HCT116 (cell line): Measurements from ENCODE around the gene LIPT2. TPM values are rescaled to one million over a fixed set of nuclear protein-coding genes. Genes with fewer than 3 reads are reported as not detected.

Experiments
- ATAC-seq: fragments of 200-7000 bp; cut with Tn5 transposase; 2 replicates; pipeline ENCODE4 v1.9.1; 2020; ENCODE audit warnings: mild to moderate bottlenecking, moderate library complexity
- BruUV-seq: library from RNA; stranded (reverse); fragments of 400-500 nt; replicated peaks from 2 replicates; lab custom pipeline; 2021; lab: Mats Ljungman, UMichigan
- CTCF ChIA-PET: fragments of 300-600 bp; sonication (Branson Sonifier 250); formaldehyde crosslinking; loops from one replicate; lab custom pipeline; 2021; ENCODE audit warnings: antibody characterized with exemption; lab: Charles Lee
- POLR2A ChIA-PET: fragments of 300-600, 350-600 bp; sonication (Branson Sonifier 250); formaldehyde crosslinking; loops from one replicate; lab custom pipeline; 2021; ENCODE audit warnings: antibody characterized with exemption; lab: Charles Lee
- RAD21 ChIA-PET, 2 experiments: fragments of 300-600 bp; sonication (Branson Sonifier 250); formaldehyde crosslinking; loops; one replicate each; lab custom pipeline; 2023; ENCODE audit warnings: low total read pairs in 2 of 2; ENCODE audit not compliant: uncharacterized antibody in 2 of 2, unreplicated experiment in 2 of 2, low non-redundant PET in 1 of 2; lab: Charles Lee
- DNase-seq: peaks from one replicate; pipeline ENCODE4 v3.0.0-alpha.2; 2010; ENCODE audit warnings: low read depth, low spot score
- H2AFZ ChIP-seq: fragments of 200-600 bp; shearing (Covaris generic), sonication (generic); 2 replicates; pipeline ENCODE4 v1.6.1; 2017; ENCODE audit warnings: low read depth, mixed run types, mixed read lengths, antibody characterized with exemption, low read length; ENCODE audit not compliant: poor library complexity, severe bottlenecking
- H3K27ac ChIP-seq: 2 replicates; pipeline ENCODE4 v1.5.1; 2012; ENCODE audit warnings: low read depth, low read length
- H3K27me3 ChIP-seq: fragments of 200-600 bp; sonication (generic); 2 replicates; pipeline ENCODE4 v1.6.1; 2016; ENCODE audit warnings: mixed run types, low read length, mixed read lengths; ENCODE audit not compliant: insufficient read depth
- H3K36me3 ChIP-seq, 2 experiments: fragments of 200-500 bp in 1 of 2; fragments of 200-600 bp in 1 of 2; sonication (Bioruptor generic) in 1 of 2; sonication (generic) in 1 of 2; 2 replicates each; pipeline versions ENCODE4 v1.5.1 to v1.6.1; 2014 to 2016; ENCODE audit warnings: low read length in 2 of 2, inconsistent platforms in 1 of 2, mixed read lengths in 1 of 2, mixed run types in 1 of 2; ENCODE audit not compliant: insufficient read depth in 2 of 2, control insufficient read depth in 1 of 2
- H3K4me1 ChIP-seq, 2 experiments: fragments of 200-600 bp in 1 of 2; sonication (generic) in 1 of 2; 2 replicates each; pipeline versions ENCODE4 v1.5.1 to v1.6.1; 2012 to 2017; ENCODE audit warnings: low read length in 2 of 2, inconsistent platforms in 1 of 2, mild to moderate bottlenecking in 1 of 2, mixed read lengths in 1 of 2, mixed run types in 1 of 2, moderate library complexity in 1 of 2; ENCODE audit not compliant: insufficient read depth in 2 of 2, control insufficient read depth in 1 of 2
- H3K4me2 ChIP-seq: fragments of 200-600 bp; sonication (generic); 2 replicates; pipeline ENCODE4 v1.6.1; 2017; ENCODE audit warnings: mixed run types, low read length, mixed read lengths
- H3K4me3 ChIP-seq, 2 experiments: fragments of 200-600 bp in 1 of 2; sonication (generic) in 1 of 2; replicated peaks in 1 of 2; 2 replicates each; pipeline ENCODE4 v1.5.1; 2011 to 2016; ENCODE audit warnings: low read length in 2 of 2, control low read depth in 1 of 2, low read depth in 1 of 2, mild to moderate bottlenecking in 1 of 2, mixed read lengths in 1 of 2, mixed run types in 1 of 2
- H3K79me2 ChIP-seq: fragments of 200-600 bp; sonication (generic); 2 replicates; pipeline ENCODE4 v1.6.1; 2017; ENCODE audit warnings: mild to moderate bottlenecking, mixed run types, low read length, moderate library complexity, mixed read lengths; ENCODE audit not compliant: insufficient read depth
- H3K9ac ChIP-seq: fragments of 200-600 bp; sonication (generic); 2 replicates; pipeline ENCODE4 v1.6.1; 2016; ENCODE audit warnings: low read length, mixed read lengths
- H3K9me2 ChIP-seq: fragments of 200-600 bp; sonication (generic), shearing (Covaris generic); 2 replicates; pipeline ENCODE4 v1.6.1; 2017; ENCODE audit warnings: mixed run types, mild to moderate bottlenecking, moderate library complexity; ENCODE audit not compliant: insufficient read depth
- H3K9me3 ChIP-seq, 2 experiments: fragments of 200-500 bp in 1 of 2; fragments of 200-600 bp in 1 of 2; sonication (Bioruptor generic) in 1 of 2; sonication (generic) in 1 of 2; 2 replicates each; pipeline ENCODE4 v1.6.1; 2014 to 2017; ENCODE audit warnings: low read length in 2 of 2, mixed read lengths in 2 of 2, inconsistent platforms in 1 of 2, low read depth in 1 of 2, mild to moderate bottlenecking in 1 of 2, mixed run types in 1 of 2, moderate library complexity in 1 of 2; ENCODE audit not compliant: control insufficient read depth in 1 of 2, insufficient read depth in 1 of 2
- H4K20me1 ChIP-seq: fragments of 200-600 bp; sonication (generic), shearing (Covaris generic); 2 replicates; pipeline ENCODE4 v1.6.1; 2017; ENCODE audit warnings: mixed run types, mild to moderate bottlenecking, moderate library complexity; ENCODE audit not compliant: insufficient read depth
- ATF3 ChIP-seq: IDR thresholded peaks from 2 replicates; pipeline ENCODE4 v1.6.1; 2012
- ELF1 ChIP-seq: IDR thresholded peaks from 2 replicates; pipeline ENCODE4 v1.6.1; 2012; ENCODE audit warnings: low read depth, borderline replicate concordance
- MAX ChIP-seq: IDR thresholded peaks from 2 replicates; pipeline ENCODE4 v1.6.1; 2012
- YY1 ChIP-seq: IDR thresholded peaks from 2 replicates; pipeline ENCODE4 v1.6.1; 2011; ENCODE audit warnings: low read length, low read depth, moderate library complexity, mild to moderate bottlenecking; ENCODE audit not compliant: insufficient replicate concordance; ENCODE audit errors: extremely low read depth
- intact Hi-C: fragments of 100-400 bp; cut with micrococcal nuclease; formaldehyde crosslinking; loops from 2 replicates; pipeline ENCODE4 v1.10.0; 2022
- total RNA-seq: library from RNA; stranded (reverse); gene quantifications from one replicate; pipeline ENCODE4 v1.2.1, GENCODE V29; 2021; ENCODE audit not compliant: unreplicated experiment
- TF ChIP-seq, protein P1 (sequence below): IDR thresholded peaks from 2 replicates; pipeline ENCODE4 v1.6.1; 2012; ENCODE audit warnings: low read depth

LIPT2 gene
- total RNA-seq, 1 experiment from 2014 or later: 3.4 TPM

GRCh38 chr11:74447720-74448119, 45.8 kb downstream of the LIPT2 start:
- no TSS peak for BruUV-seq
- CTCF ChIA-PET: interaction anchor here (1.5 to 1.6 kb wide), 2 partner anchors 10 to 192 kb away, joined by 5 to 7 read pairs; no protein-coding TSS in a partner anchor
- intact Hi-C loops: no loop called here
- H3K27me3 ChIP-seq: no peaks in the 10 kb centered on the region
- H3K9me2 ChIP-seq: no peaks in the 10 kb centered on the region
- no peaks in the 10 kb centered on the region for H3K36me3 ChIP-seq
- no peak overlapping the region for H3K9ac ChIP-seq
- H3K27ac ChIP-seq: no peak overlapping the region
- H3K79me2 ChIP-seq: no peaks in the 10 kb centered on the region
- no peak overlapping the region for H3K4me3 ChIP-seq
- no peaks in the 10 kb centered on the region for H3K9me3 ChIP-seq
- H3K4me2 ChIP-seq: no peak overlapping the region
- no peaks in the 10 kb centered on the region for H4K20me1 ChIP-seq
- DNase-seq: no peak
- H2AFZ ChIP-seq: no peak overlapping the region
- H3K4me1 ChIP-seq: peaks cover 3 to 7% of the 10 kb centered on the region in 2 experiments; a peak in 1 of 4 replicates
- POLR2A ChIA-PET: no interaction called here
- TF ChIP-seq, protein P1, sequence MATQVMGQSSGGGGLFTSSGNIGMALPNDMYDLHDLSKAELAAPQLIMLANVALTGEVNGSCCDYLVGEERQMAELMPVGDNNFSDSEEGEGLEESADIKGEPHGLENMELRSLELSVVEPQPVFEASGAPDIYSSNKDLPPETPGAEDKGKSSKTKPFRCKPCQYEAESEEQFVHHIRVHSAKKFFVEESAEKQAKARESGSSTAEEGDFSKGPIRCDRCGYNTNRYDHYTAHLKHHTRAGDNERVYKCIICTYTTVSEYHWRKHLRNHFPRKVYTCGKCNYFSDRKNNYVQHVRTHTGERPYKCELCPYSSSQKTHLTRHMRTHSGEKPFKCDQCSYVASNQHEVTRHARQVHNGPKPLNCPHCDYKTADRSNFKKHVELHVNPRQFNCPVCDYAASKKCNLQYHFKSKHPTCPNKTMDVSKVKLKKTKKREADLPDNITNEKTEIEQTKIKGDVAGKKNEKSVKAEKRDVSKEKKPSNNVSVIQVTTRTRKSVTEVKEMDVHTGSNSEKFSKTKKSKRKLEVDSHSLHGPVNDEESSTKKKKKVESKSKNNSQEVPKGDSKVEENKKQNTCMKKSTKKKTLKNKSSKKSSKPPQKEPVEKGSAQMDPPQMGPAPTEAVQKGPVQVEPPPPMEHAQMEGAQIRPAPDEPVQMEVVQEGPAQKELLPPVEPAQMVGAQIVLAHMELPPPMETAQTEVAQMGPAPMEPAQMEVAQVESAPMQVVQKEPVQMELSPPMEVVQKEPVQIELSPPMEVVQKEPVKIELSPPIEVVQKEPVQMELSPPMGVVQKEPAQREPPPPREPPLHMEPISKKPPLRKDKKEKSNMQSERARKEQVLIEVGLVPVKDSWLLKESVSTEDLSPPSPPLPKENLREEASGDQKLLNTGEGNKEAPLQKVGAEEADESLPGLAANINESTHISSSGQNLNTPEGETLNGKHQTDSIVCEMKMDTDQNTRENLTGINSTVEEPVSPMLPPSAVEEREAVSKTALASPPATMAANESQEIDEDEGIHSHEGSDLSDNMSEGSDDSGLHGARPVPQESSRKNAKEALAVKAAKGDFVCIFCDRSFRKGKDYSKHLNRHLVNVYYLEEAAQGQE: no peak
- TF ChIP-seq ELF1 (no peak), ATF3 (no peak), MAX (no peak), YY1 (no peak)
- no peak for ATAC-seq
- RAD21 ChIA-PET: interaction anchor here in 1 of 2 experiments (1.1 kb wide), 1 partner anchor 192 kb away, joined by 4 read pairs; no protein-coding TSS in a partner anchor
